ENCODE data around the gene SLC4A1AP.

The SLC4A1AP gene

GRCh38 chr2:27704342-27704876 lies 40.7 kb downstream of the SLC4A1AP start:
- ChIA-PET POLR2A (interaction anchor here (0.8 kb wide), 1 partner anchor 95 kb away, joined by 3 read pairs; no protein-coding TSS in a partner anchor), CTCF (interaction anchor here (0.6 to 1.3 kb wide), 6 partner anchors 9 to 712 kb away, joined by 3 to 8 read pairs (median 4); no protein-coding TSS in a partner anchor)
- TF ChIP-seq FOXA1 (IDR thresholded peaks at IDR 0.05) = no peak
- no peak for TF ChIP-seq NFRKB (IDR thresholded peaks at IDR 0.05)
- TF ChIP-seq L3MBTL2 (conservative IDR thresholded peaks at IDR 0.05) = no peak
- no peak for TF ChIP-seq LEF1 (IDR thresholded peaks at IDR 0.05; ENCODE audit: borderline replicate concordance)
- no peak for TF ChIP-seq ELF4 (IDR thresholded peaks at IDR 0.05)
- no peak for TF ChIP-seq TARDBP (IDR thresholded peaks at IDR 0.05)
- no peak for TF ChIP-seq HDGF (IDR thresholded peaks at IDR 0.05; ENCODE audit: borderline replicate concordance)
- TF ChIP-seq ARNT (IDR thresholded peaks at IDR 0.05) = no peak
- TF ChIP-seq SP1 (IDR thresholded peaks at IDR 0.05) = no peak
- TF ChIP-seq SUZ12 (IDR thresholded peaks at IDR 0.05) = no peak
- TF ChIP-seq FOXM1 (IDR thresholded peaks at IDR 0.05; ENCODE audit: borderline replicate concordance) = no peak
- no peak for TF ChIP-seq CTBP1 (IDR thresholded peaks at IDR 0.05; ENCODE audit: borderline replicate concordance)
- no peak for TF ChIP-seq BHLHE40 (IDR thresholded peaks at IDR 0.05; ENCODE audit: borderline replicate concordance)
- TF ChIP-seq ZNF384 (IDR thresholded peaks at IDR 0.05) = no peak
- no peak for TF ChIP-seq FOXK2 (IDR thresholded peaks at IDR 0.05)
- TF ChIP-seq PKNOX1 (IDR thresholded peaks at IDR 0.05) = no peak
- no peak for DNase-seq (ENCODE audit: extremely low spot score)

GRCh38 chr2:27705851-27706622 lies 42.3 kb downstream of the SLC4A1AP start:
- no peak for DNase-seq (ENCODE audit: extremely low spot score)
- TF ChIP-seq FOXK2 (IDR thresholded peaks at IDR 0.05) (no peak), CTBP1 (IDR thresholded peaks at IDR 0.05; ENCODE audit: borderline replicate concordance) (no peak), FOXM1 (IDR thresholded peaks at IDR 0.05; ENCODE audit: borderline replicate concordance) (no peak), TARDBP (IDR thresholded peaks at IDR 0.05) (no peak), ELF4 (IDR thresholded peaks at IDR 0.05) (no peak), HDGF (IDR thresholded peaks at IDR 0.05; ENCODE audit: borderline replicate concordance) (no peak), NFRKB (IDR thresholded peaks at IDR 0.05) (no peak), SUZ12 (IDR thresholded peaks at IDR 0.05) (no peak), FOXA1 (IDR thresholded peaks at IDR 0.05) (no peak), BHLHE40 (IDR thresholded peaks at IDR 0.05; ENCODE audit: borderline replicate concordance) (no peak), L3MBTL2 (conservative IDR thresholded peaks at IDR 0.05) (no peak), ZNF384 (IDR thresholded peaks at IDR 0.05) (no peak), ARNT (IDR thresholded peaks at IDR 0.05) (no peak), LEF1 (IDR thresholded peaks at IDR 0.05; ENCODE audit: borderline replicate concordance) (no peak), SP1 (IDR thresholded peaks at IDR 0.05) (no peak), PKNOX1 (IDR thresholded peaks at IDR 0.05) (no peak)
- ChIA-PET CTCF (interaction anchor here (1.0 to 2.9 kb wide), 4 partner anchors 18 to 47 kb away, joined by 3 to 11 read pairs (median 7); no protein-coding TSS in a partner anchor), POLR2A (interaction anchor here (0.7 kb wide), 1 partner anchor 747 kb away, joined by 3 read pairs; no protein-coding TSS in a partner anchor)

GRCh38 chr2:27707462-27708256 lies 44.0 kb downstream of the SLC4A1AP start:
- TF ChIP-seq SP1 (IDR thresholded peaks at IDR 0.05) (no peak), FOXK2 (IDR thresholded peaks at IDR 0.05) (no peak), LEF1 (IDR thresholded peaks at IDR 0.05; ENCODE audit: borderline replicate concordance) (no peak), NFRKB (IDR thresholded peaks at IDR 0.05) (no peak), ZNF384 (IDR thresholded peaks at IDR 0.05) (no peak), TARDBP (IDR thresholded peaks at IDR 0.05) (no peak), CTBP1 (IDR thresholded peaks at IDR 0.05; ENCODE audit: borderline replicate concordance) (no peak), FOXA1 (IDR thresholded peaks at IDR 0.05) (no peak), ELF4 (IDR thresholded peaks at IDR 0.05) (no peak), ARNT (IDR thresholded peaks at IDR 0.05) (no peak), BHLHE40 (IDR thresholded peaks at IDR 0.05; ENCODE audit: borderline replicate concordance) (no peak), PKNOX1 (IDR thresholded peaks at IDR 0.05) (no peak), FOXM1 (IDR thresholded peaks at IDR 0.05; ENCODE audit: borderline replicate concordance) (no peak)
- no peak for DNase-seq (ENCODE audit: extremely low spot score)
- ChIA-PET POLR2A (no interaction called here), CTCF (interaction anchor here (0.9 to 2.9 kb wide), 2 partner anchors 16 to 24 kb away, joined by 4 to 11 read pairs; no protein-coding TSS in a partner anchor)

GRCh38 chr2:27708257-27708654 lies 44.6 kb downstream of the SLC4A1AP start:
- DNase-seq (ENCODE audit: extremely low spot score) = no peak
- ChIA-PET POLR2A (no interaction called here), CTCF (interaction anchor here (0.9 to 2.9 kb wide), 2 partner anchors 15 to 25 kb away, joined by 4 to 11 read pairs; no protein-coding TSS in a partner anchor)
- TF ChIP-seq LEF1 (IDR thresholded peaks at IDR 0.05; ENCODE audit: borderline replicate concordance) = no peak
- TF ChIP-seq CTBP1 (IDR thresholded peaks at IDR 0.05; ENCODE audit: borderline replicate concordance) = no peak
- TF ChIP-seq FOXM1 (IDR thresholded peaks at IDR 0.05; ENCODE audit: borderline replicate concordance) = no peak
- TF ChIP-seq L3MBTL2 (conservative IDR thresholded peaks at IDR 0.05) = no peak
- no peak for TF ChIP-seq TARDBP (IDR thresholded peaks at IDR 0.05)
- no peak for TF ChIP-seq ELF4 (IDR thresholded peaks at IDR 0.05)
- no peak for TF ChIP-seq FOXK2 (IDR thresholded peaks at IDR 0.05)
- no peak for TF ChIP-seq FOXA1 (IDR thresholded peaks at IDR 0.05)
- TF ChIP-seq PKNOX1 (IDR thresholded peaks at IDR 0.05) = no peak
- no peak for TF ChIP-seq NFRKB (IDR thresholded peaks at IDR 0.05)
- no peak for TF ChIP-seq BHLHE40 (IDR thresholded peaks at IDR 0.05; ENCODE audit: borderline replicate concordance)
- TF ChIP-seq ZNF384 (IDR thresholded peaks at IDR 0.05) = no peak
- no peak for TF ChIP-seq SP1 (IDR thresholded peaks at IDR 0.05)
- TF ChIP-seq ARNT (IDR thresholded peaks at IDR 0.05) = no peak
